Measurements from ENCODE around the gene CHST8.

The CHST8 gene

GRCh38 chr19:33723512-33723911 lies 101.8 kb downstream of the CHST8 start:
- no peak overlapping the region for H3K4me3 ChIP-seq (ENCODE audit: low read depth, low read length)
- no peak for DNase-seq (ENCODE audit: low read depth)
- TF ChIP-seq CTCF (conservative IDR thresholded peaks at IDR 0.05; ENCODE audit: low read depth, low read length), result no peak

- H3K4me3 ChIP-seq (ENCODE audit: low read depth, low read length), result no peak overlapping the region
- no peak for TF ChIP-seq CTCF (conservative IDR thresholded peaks at IDR 0.05; ENCODE audit: low read depth, low read length)
- DNase-seq (ENCODE audit: low read depth), result no peak
These were observed 102.4 kb downstream of the CHST8 start for GRCh38 chr19:33724021-33724720.

- no peak for DNase-seq (ENCODE audit: low read depth)
- H3K4me3 ChIP-seq (ENCODE audit: low read depth, low read length), result no peak overlapping the region
- no peak for TF ChIP-seq CTCF (conservative IDR thresholded peaks at IDR 0.05; ENCODE audit: low read depth, low read length)
These were observed 102.9 kb downstream of the CHST8 start for GRCh38 chr19:33724721-33725060.

- DNase-seq (ENCODE audit: low read depth), result no peak
- no peak overlapping the region for H3K4me3 ChIP-seq (ENCODE audit: low read depth, low read length)
- no peak for TF ChIP-seq CTCF (conservative IDR thresholded peaks at IDR 0.05; ENCODE audit: low read depth, low read length)
These were observed 103.8 kb downstream of the CHST8 start for GRCh38 chr19:33725567-33725966.

- no peak overlapping the region for H3K4me3 ChIP-seq (ENCODE audit: low read depth, low read length)
- no peak for TF ChIP-seq CTCF (conservative IDR thresholded peaks at IDR 0.05; ENCODE audit: low read depth, low read length)
- DNase-seq (ENCODE audit: low read depth), result no peak
These were observed 105.0 kb downstream of the CHST8 start for GRCh38 chr19:33726756-33727155.

GRCh38 chr19:33727331-33727998 lies 105.7 kb downstream of the CHST8 start:
- no peak for TF ChIP-seq CTCF (conservative IDR thresholded peaks at IDR 0.05; ENCODE audit: low read depth, low read length)
- no peak overlapping the region for H3K4me3 ChIP-seq (ENCODE audit: low read depth, low read length)
- no peak for DNase-seq (ENCODE audit: low read depth)

GRCh38 chr19:33728141-33728540 lies 106.4 kb downstream of the CHST8 start:
- DNase-seq (ENCODE audit: low read depth), result no peak
- TF ChIP-seq CTCF (conservative IDR thresholded peaks at IDR 0.05; ENCODE audit: low read depth, low read length), result no peak
- H3K4me3 ChIP-seq (ENCODE audit: low read depth, low read length), result no peak overlapping the region
